ENCODE results near the gene ADAMTSL2.

ADAMTSL2 gene

GRCh38 chr9:133518200-133518599 lies 16.3 kb upstream of the ADAMTSL2 start:
- DNase-seq (ENCODE audit: low read depth): no peak

- no peak for DNase-seq (ENCODE audit: low read depth)
Observed at GRCh38 chr9:133518706-133519449, 15.6 kb upstream of the ADAMTSL2 start.

GRCh38 chr9:133519693-133520092 lies 14.8 kb upstream of the ADAMTSL2 start:
- no peak for DNase-seq (ENCODE audit: low read depth)

GRCh38 chr9:133520121-133520835 lies 14.2 kb upstream of the ADAMTSL2 start:
- DNase-seq (ENCODE audit: low read depth): no peak

- no peak for DNase-seq (ENCODE audit: low read depth)
Observed at GRCh38 chr9:133521122-133522072, 13.1 kb upstream of the ADAMTSL2 start.

GRCh38 chr9:133522073-133522910 lies 12.2 kb upstream of the ADAMTSL2 start:
- no peak for DNase-seq (ENCODE audit: low read depth)

GRCh38 chr9:133523106-133523505 lies 11.4 kb upstream of the ADAMTSL2 start:
- no peak for DNase-seq (ENCODE audit: low read depth)

- DNase-seq (ENCODE audit: low read depth): no peak
Observed at GRCh38 chr9:133524146-133524545, 10.4 kb upstream of the ADAMTSL2 start.

GRCh38 chr9:133524679-133525228 lies 9.8 kb upstream of the ADAMTSL2 start, which contains the start of gene MYMK:
Gene MYMK (minus strand): TSS chr9:133524959. CDS start chr9:133524844, 115 bp downstream.
- DNase-seq (ENCODE audit: low read depth): no peak

GRCh38 chr9:133525677-133526076 lies 8.8 kb upstream of the ADAMTSL2 start:
- DNase-seq (ENCODE audit: low read depth): no peak

- DNase-seq (ENCODE audit: low read depth): no peak
Observed at GRCh38 chr9:133526721-133527321, 7.7 kb upstream of the ADAMTSL2 start.

- no peak for DNase-seq (ENCODE audit: low read depth)
Observed at GRCh38 chr9:133527444-133527920, 7.0 kb upstream of the ADAMTSL2 start.

- DNase-seq (ENCODE audit: low read depth): no peak
Observed at GRCh38 chr9:133528001-133528875, 6.3 kb upstream of the ADAMTSL2 start.

GRCh38 chr9:133528876-133529241 lies 5.6 kb upstream of the ADAMTSL2 start:
- no peak for DNase-seq (ENCODE audit: low read depth)

GRCh38 chr9:133529457-133529856 lies 5.0 kb upstream of the ADAMTSL2 start:
- DNase-seq (ENCODE audit: low read depth): no peak

- no peak for DNase-seq (ENCODE audit: low read depth)
Observed at GRCh38 chr9:133529874-133530273, 4.6 kb upstream of the ADAMTSL2 start.

GRCh38 chr9:133531293-133531692 lies 3.2 kb upstream of the ADAMTSL2 start:
- DNase-seq (ENCODE audit: low read depth): no peak

GRCh38 chr9:133532937-133533668 lies 1.4 kb upstream of the ADAMTSL2 start:
- no peak for DNase-seq (ENCODE audit: low read depth)

- DNase-seq (ENCODE audit: low read depth): peak; percentile 8
Observed at GRCh38 chr9:133533857-133534256, 647 bp upstream of the ADAMTSL2 start.
